Heart left ventricle (tissue), 16 donors: ENCODE data around the gene FGFBP3. TPM values are rescaled to one million over a fixed set of nuclear protein-coding genes. Genes with fewer than 3 reads are reported as not detected.
A peak's percentile ranks its signal among the peaks of the same experiment; 100 is the strongest.

Source experiments
- ATAC-seq, 4 donors: fragments of 200-7000 bp; cut with Tn5 transposase; one replicate each; pipeline ENCODE4 v1.9.1; 2020 to 2022; ENCODE audit warnings: moderate library complexity in 4 of 4, mild to moderate bottlenecking in 3 of 4, moderate number of reproducible peaks in 1 of 4
- DNase-seq, 5 donors: peaks; one replicate each; pipeline ENCODE4 v3.0.0-alpha.2; 2020
- H3K27ac ChIP-seq, 12 donors: fragments of 200-600 bp; sonication (generic) in 4 of 12; one replicate each; pipeline versions ENCODE4 v1.5.0 to v1.8.0; 2016 to 2022; ENCODE audit warnings: mild to moderate bottlenecking in 2 of 12
- H3K27me3 ChIP-seq, 9 donors: fragments of 200-600 bp; sonication (generic) in 2 of 9; one replicate each; pipeline versions ENCODE4 v1.5.1 to v1.8.0; 2016 to 2022; ENCODE audit warnings: mild to moderate bottlenecking in 3 of 9
- H3K36me3 ChIP-seq, 9 donors: fragments of 200-600 bp; sonication (generic) in 2 of 9; one replicate each; pipeline versions ENCODE4 v1.5.0 to v1.8.0; 2018 to 2022; ENCODE audit warnings: mild to moderate bottlenecking in 2 of 9
- H3K4me1 ChIP-seq, 12 donors: fragments of 200-600 bp; sonication (generic) in 4 of 12; one replicate each; pipeline versions ENCODE4 v1.5.0 to v1.8.0; 2016 to 2022; ENCODE audit warnings: mild to moderate bottlenecking in 3 of 12
- H3K4me3 ChIP-seq, 12 donors: fragments of 200-600 bp; sonication (generic) in 4 of 12; one replicate each; pipeline versions ENCODE4 v1.5.0 to v1.8.0; 2017 to 2022; ENCODE audit warnings: mild to moderate bottlenecking in 9 of 12, moderate library complexity in 4 of 12
- H3K9me3 ChIP-seq, 12 donors: fragments of 200-600 bp; sonication (generic) in 4 of 12; one replicate each; pipeline versions ENCODE4 v1.5.0 to v1.8.0; 2016 to 2022; ENCODE audit warnings: mild to moderate bottlenecking in 1 of 12
- CTCF ChIP-seq, 12 donors: fragments of 200-600 bp; sonication (generic) in 4 of 12; IDR thresholded peaks; one replicate each; pipeline versions ENCODE4 v1.5.0 to v1.8.0; 2018 to 2022; ENCODE audit warnings: antibody characterized with exemption in 12 of 12, mild to moderate bottlenecking in 5 of 12
- POLR2A ChIP-seq, 2 donors: fragments of 450-650 bp; IDR thresholded peaks; one replicate each; pipeline ENCODE4 v1.6.1; 2017; ENCODE audit warnings: antibody characterized with exemption in 2 of 2, mild to moderate bottlenecking in 2 of 2, moderate library complexity in 2 of 2
- WGBS, 4 donors: extraction: QIAGEN DNeasy Blood & Tissue Kit in 2 of 4; methylation state at CpG; one replicate each; pipeline versions ENCODE4 v1.1.5 to v1.1.7; 2013 to 2018; 5-methylcytosine and 5-hydroxymethylcytosine counted together
- intact Hi-C, 10 donors: fragments of 100-400 bp; cut with DNase I; formaldehyde crosslinking; loops; one replicate each; pipeline versions ENCODE4 v1.11.1 to v1.14.2; 2022
- long read RNA-seq, 3 donors: library from polyadenylated mRNA; unstranded; transcript quantifications; one replicate each; pipeline ENCODE4 v2.0.0, GENCODE V29; 2020 to 2021
- polyA plus RNA-seq, 2 donors: library from polyadenylated mRNA; stranded (reverse); fragments of 200-250 nt; gene quantifications; one replicate each; pipeline ENCODE4 v1.2.3, GENCODE V29; 2013
- total RNA-seq, 9 donors: library from RNA; depleted of rRNA in 2 of 9; stranded (reverse); fragments of >200 nt in 2 of 9; fragmentation: NEBNext Ultra II Directional in 3 of 9; extraction: Animal tissue kit (Norgen Biotek cat#: 25700) in 3 of 9; gene quantifications; one replicate each; pipeline versions ENCODE4 v1.1.0 to v1.2.4, GENCODE V29; 2016 to 2023
- donor health status: ischemic (EF 13 %, LVEDD 7.1; RV severe dilation, severe dysfunction).
- donor health status: healthy with polysubstance abuse.
- donor health status: DM: no; HTN: yes; CAD: no.
- donor health status: DM: no; HTN: no; CAD: no.
- donor health status: ischemic (EF 25% LVEDD 6.9; RV normal size, moderate dysfunction).
- donor health status: ischemic (EF 25% LVEDD 5.7; RV mildly dilated, moderate dysfunction).
- donor health status: healthy.
- donor health status: DM: yes; HTN: yes; CAD: no.
- donor health status: ischemic (EF 35%, LVEDD 5.7; RV mildly dilated, moderate dysfunction).
- donor health status: nonischemic (EF 11% LVEDD 7.7; RV severe dilation, severe dysfunction).
- donor health status: DM: yes; HTN: yes; CAD: no.
- donor health status: PGD.
- donor health status: ischemic (EF 29% LVEDD 5.4; RV normal size, mild dysfunction).
- donor health status: nonischemic (EF 23%, LVEDD 6.1; RV moderate dilation, normal function).

FGFBP3 gene
- total RNA-seq: under 1 TPM in 8 of 9 donors, not detected in 1; 0.16 to 0.81 (median 0.50) TPM
- under 1 TPM; 0.18 to 0.46 TPM for polyA plus RNA-seq
- long read RNA-seq, donor 1, partial matches to known transcripts: 0 of 4 reads
- long read RNA-seq, donor 1, other reads (novel, unspliced or antisense): 4 of 4 reads
- long read RNA-seq, donor 2: 0 reads
- long read RNA-seq, donor 3: 0 reads

- Histone ChIP-seq H3K36me3 (no peaks in the 10 kb centered on the region), H3K9me3 (no peaks in the 10 kb centered on the region), H3K4me1 (peaks cover 0 to 23% (median 8%) of the 10 kb centered on the region in 12 donors), H3K4me3 (peak within 1 kb of the TSS; percentile 55 to 94 (median 80)), H3K27ac (peak within 1 kb of the TSS in 11 of 12 donors; percentile 64 to 83 (median 79)), H3K27me3 (peaks cover 0 to 6% (median 0%) of the 10 kb centered on the region in 9 donors)
- WGBS, 4 donors: 0 to 1% (median 0%) methylated on average over 19 of the region's 19 CpGs
- peak in 2 of 5 donors; percentile 14 to 24 for DNase-seq
- TF ChIP-seq POLR2A (IDR thresholded peaks at IDR 0.05): no peak
- no peak for TF ChIP-seq CTCF (IDR thresholded peaks at IDR 0.05)
- intact Hi-C loops: loop anchor here in 5 of 10 donors (1.0 to 10.0 kb wide), 5 partner anchors 14 to 414 kb away; partner anchors contain the start of genes BTAF1 (in 1 of the 5) and TNKS2 (in 1 of the 5)
- ATAC-seq: peak; percentile 25 to 56 (median 40)
These were observed at the start of gene FGFBP3 for GRCh38 chr10:91909117-91909677. Gene FGFBP3, minus strand, starts transcription at chr10:91909486. Its CDS starts 517 bp downstream, at chr10:91908969.

GRCh38 chr10:91957091-91957490 lies 47.8 kb upstream of the FGFBP3 start:
- intact Hi-C loops: loop anchor here in 1 of 10 donors (10.0 kb wide), 1 partner anchor 122 kb away; no protein-coding TSS in a partner anchor
- Histone ChIP-seq H3K4me3 (no peak overlapping the region), H3K4me1 (no peaks in the 10 kb centered on the region), H3K36me3 (peaks cover 3 to 100% (median 98%) of the 10 kb centered on the region in 9 donors), H3K27ac (no peak overlapping the region), H3K9me3 (no peaks in the 10 kb centered on the region), H3K27me3 (no peaks in the 10 kb centered on the region)
- no peak for ATAC-seq
- TF ChIP-seq POLR2A (IDR thresholded peaks at IDR 0.05) (no peak), CTCF (IDR thresholded peaks at IDR 0.05) (no peak)
- WGBS, 4 donors: 94 to 96% (median 95%) methylated on average over 1 of the region's 1 CpG
- DNase-seq: no peak

- intact Hi-C loops: loop anchor here in 1 of 10 donors (10.0 kb wide), 1 partner anchor 120 kb away; no protein-coding TSS in a partner anchor
- 87 to 93% (median 91%) methylated on average over 3 of the region's 3 CpGs for WGBS, 4 donors
These were observed 45.8 kb upstream of the FGFBP3 start for GRCh38 chr10:91955114-91955513.

More at GRCh38 chr10:91955114-91955513, 45.8 kb upstream of the FGFBP3 start:
- Histone ChIP-seq H3K27me3 (no peaks in the 10 kb centered on the region), H3K4me1 (no peaks in the 10 kb centered on the region), H3K36me3 (peaks cover 3 to 98% (median 94%) of the 10 kb centered on the region in 9 donors), H3K4me3 (no peak overlapping the region), H3K9me3 (no peaks in the 10 kb centered on the region), H3K27ac (no peak overlapping the region)
- DNase-seq (no peak), ATAC-seq (no peak)
- TF ChIP-seq POLR2A (IDR thresholded peaks at IDR 0.05) (no peak), CTCF (IDR thresholded peaks at IDR 0.05) (no peak)
